GM18520 (cell line): ENCODE measurements around the gene PCYT2.

Experiments used
- ATAC-seq: cut with Tn5 transposase; IDR thresholded peaks from one replicate; pipeline ENCODE4 v1.9.1; 2021; ENCODE audit not compliant: unreplicated experiment

Gene PCYT2

DNA sequence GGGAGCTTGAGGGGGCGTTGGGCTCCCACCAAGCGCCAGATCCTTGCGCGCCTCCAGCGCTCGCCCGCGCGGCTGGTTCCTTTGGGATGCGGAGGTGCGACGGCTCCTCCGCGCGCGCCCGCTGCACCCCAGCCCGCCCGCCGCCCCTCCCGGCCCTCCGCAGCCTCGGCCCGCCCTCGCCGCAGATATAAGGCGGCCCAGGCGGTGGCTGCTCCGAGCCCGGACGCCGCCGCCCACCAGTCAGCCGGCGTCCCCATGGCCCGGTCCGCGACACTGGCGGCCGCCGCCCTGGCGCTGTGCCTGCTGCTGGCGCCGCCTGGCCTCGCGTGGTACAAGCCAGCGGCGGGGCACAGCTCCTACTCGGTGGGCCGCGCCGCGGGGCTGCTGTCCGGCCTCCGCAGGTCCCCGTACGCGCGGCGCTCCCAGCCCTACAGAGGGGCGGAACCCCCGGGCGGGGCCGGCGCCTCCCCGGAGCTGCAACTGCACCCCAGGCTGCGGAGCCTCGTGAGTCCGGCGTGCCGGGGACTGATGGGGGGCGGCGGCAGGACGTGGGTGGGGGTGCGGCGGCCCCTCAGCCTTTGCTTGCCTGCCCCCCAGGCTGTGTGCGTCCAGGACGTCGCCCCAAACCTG lies 9.1 kb downstream of the PCYT2 start, which contains the start of gene NPB:
TSS of gene NPB (plus strand) at position 216 of the 630 bp plus-strand sequence. CDS start at position 256, 40 bp downstream.
- ATAC-seq, result no peak

DNA sequence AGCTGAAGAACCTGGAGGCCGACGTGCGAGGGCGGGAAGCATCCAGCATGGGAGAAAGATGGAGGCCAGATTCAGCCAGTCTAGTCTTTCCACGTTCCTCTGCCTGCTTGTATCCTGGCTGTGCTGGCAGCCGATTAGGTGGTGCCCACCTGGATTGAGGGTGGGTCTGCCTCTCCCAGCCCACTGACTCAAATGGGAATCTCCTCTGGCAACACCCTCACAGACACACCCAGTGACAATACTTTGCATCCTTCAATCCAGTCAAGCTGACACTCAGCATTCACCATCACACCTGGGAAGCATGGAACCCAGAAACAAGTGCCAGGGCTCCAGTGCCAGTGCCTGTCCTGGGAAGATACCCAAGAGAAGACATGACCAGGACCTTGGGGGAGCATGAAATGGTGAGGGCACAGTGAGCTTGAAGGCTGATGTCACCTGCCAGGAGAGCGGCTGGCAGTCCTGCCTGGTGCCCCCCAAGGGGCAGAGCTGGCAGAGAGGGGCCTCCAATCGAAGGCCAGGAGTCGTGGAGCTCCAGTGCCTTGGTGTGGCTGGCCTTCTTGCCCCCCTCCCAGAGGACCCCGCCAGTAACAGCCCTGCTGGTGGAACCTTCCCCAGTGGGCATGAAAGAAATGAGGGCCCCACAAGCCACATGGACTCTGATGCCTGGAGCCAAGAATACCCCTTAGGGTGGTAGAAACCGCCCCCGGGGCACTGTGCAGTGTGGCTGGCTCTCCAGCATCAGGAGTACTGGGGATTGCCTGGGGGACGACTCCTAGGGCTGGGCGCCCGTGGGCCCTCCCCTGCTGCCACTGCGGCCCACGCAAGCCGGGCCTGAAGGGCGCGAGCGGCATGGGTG lies 9.8 kb downstream of the PCYT2 start:
- ATAC-seq, result no peak

- no peak for ATAC-seq
Measured at GRCh38 chr17:81900181-81900820, 10.9 kb downstream of the PCYT2 start.

- no peak for ATAC-seq
Measured at GRCh38 chr17:81899514-81900166, 11.6 kb downstream of the PCYT2 start.

DNA sequence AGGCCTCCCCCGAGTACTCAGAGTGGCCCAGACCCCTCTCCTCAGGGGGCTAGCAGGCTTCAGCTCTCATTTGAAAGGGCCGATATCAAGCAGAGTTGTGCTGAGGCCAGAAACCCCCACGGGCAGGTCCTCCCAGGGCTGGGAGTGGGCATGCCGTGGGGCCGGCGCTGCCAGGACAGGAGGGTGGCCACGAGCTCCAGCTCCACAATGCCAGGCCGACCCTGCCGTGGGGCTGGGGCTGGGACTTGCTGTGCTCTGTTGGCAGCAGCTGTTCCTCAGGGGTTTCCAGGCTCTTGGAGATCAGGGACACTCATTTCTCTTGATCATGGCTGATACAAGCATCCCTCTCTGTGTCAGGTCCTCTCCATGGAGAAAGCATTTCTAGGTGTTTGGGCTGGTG lies 12.3 kb downstream of the PCYT2 start:
- no peak for ATAC-seq

GRCh38 chr17:81898029-81898866 lies 13.0 kb downstream of the PCYT2 start:
- no peak for ATAC-seq

- ATAC-seq, result no peak
Measured at GRCh38 chr17:81895400-81895799, 15.8 kb downstream of the PCYT2 start.

GRCh38 chr17:81891303-81891552 lies 20.0 kb downstream of the PCYT2 start:
- ATAC-seq, result peak; percentile 21

GRCh38 chr17:81890447-81891302 lies 20.5 kb downstream of the PCYT2 start:
- ATAC-seq, result no peak

GRCh38 chr17:81889602-81890001 lies 21.6 kb downstream of the PCYT2 start:
- ATAC-seq, result no peak

DNA sequence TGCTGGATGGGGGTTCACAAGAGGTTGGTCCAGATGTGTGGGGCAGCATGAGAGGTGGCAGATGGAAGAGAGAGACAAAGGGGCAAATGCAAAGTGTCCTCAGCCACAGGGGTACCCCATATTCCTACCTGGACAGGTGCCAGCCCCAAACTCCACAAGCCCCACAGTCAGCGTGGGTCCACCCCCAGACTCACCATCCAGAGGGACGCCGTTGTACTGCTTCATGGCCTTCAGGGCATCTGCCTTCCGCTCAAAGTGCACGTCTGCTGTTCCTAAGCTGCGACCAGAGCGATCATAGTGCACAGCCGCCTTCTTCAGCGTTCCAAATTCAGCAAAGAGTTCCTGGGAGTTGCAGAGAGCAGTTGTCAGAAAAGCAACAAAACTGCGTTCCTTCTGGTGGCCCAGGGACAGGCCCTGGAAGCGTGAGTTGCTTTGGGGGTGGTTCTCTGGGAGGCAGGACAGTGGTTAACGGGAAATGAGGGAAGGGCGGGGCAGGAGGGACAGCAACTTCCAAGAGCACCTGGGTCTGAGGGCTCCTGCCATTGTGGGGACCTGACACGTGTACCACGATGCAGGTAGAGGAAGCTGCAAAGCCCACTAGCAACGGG lies 22.1 kb downstream of the PCYT2 start:
- no peak for ATAC-seq

DNA sequence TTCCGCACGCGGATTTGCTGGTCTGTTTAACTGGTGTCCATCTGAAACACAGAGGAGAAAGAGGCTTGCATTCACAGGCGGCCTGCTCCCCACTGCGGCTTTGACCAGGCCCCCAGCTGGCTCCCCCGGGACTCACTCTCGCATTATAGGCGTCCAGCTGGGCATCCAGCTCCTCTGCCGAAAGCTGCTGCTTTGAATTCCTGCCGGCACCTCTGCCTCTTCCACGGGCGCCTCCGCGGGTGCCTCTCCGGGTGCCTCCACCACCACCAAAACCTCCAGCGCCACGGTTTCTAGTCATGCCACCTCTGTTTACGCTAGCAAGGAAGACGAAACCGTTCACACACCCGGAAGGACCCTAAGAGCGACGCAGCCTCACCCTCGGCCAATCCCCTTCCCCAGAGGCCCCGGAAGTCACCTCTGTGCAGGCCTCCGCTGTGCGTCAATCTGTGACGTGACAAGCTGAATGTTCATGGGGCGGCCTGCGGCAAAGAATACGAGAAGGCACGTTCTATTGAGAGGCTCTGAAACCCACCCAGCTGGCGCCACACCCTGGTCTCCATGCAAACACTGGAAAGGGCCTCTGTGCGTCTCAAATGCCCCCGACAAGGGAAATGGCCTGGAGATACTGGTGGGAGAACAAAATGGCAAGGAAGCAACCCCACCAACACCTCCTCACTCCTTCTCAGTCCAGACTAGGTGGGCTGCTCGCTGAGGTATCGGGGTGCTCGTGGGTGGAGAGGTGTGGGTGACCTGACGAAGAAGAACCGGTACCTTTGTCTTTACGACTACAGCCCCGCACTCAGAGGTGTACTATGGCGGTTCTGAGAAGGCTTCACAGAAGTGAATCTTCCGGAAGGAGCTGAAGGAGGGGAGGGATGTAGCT lies 22.9 kb downstream of the PCYT2 start:
- no peak for ATAC-seq

GRCh38 chr17:81885869-81886548 lies 25.2 kb downstream of the PCYT2 start:
- ATAC-seq, result no peak

- ATAC-seq, result no peak
Measured at GRCh38 chr17:81885454-81885853, 25.7 kb downstream of the PCYT2 start.

- no peak for ATAC-seq
Measured at GRCh38 chr17:81884968-81885367, 26.2 kb downstream of the PCYT2 start.

DNA sequence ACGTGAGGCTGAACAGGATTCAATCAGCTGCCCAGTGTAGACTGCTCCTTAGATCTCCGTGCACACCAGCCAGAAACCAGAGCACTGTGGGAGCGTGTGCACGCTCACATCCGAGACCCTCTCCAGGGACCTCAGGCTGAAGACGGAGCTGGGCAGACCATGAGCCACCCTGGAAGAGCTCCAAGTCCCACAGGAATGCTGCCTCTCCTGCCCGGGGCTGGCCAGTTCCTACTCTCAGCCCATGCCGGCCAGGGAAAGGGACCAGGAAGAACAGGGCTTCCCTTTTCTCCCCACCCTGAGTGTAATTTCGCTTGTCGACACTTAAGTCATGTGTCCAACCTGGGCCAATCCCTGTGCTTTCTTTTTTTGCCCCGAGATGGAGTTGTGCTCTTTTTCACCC lies 26.7 kb downstream of the PCYT2 start:
- ATAC-seq, result no peak

GRCh38 chr17:81879121-81879520 lies 32.1 kb downstream of the PCYT2 start:
- no peak for ATAC-seq

DNA sequence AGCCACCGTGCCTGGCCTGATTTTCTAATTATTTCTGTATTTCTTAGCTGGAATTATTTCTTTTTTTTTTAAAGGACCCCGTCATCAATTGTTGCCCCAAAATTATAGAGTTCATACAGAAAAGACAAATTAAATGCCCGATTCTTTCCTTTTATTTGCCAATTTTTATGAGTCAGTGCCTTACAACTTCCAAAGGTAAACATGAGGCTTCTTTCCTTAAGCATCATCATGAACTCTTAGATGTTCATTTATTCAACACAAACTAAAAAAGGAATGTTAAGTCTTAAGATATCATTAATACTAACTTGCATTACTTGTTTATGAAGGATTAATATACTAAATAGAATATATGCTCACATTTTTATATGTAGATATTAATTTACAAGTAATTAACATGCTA lies 32.9 kb downstream of the PCYT2 start:
- no peak for ATAC-seq
